Neural crest cell (in vitro differentiated cells): Measurements from ENCODE around the gene FLCN. TPM values are rescaled to one million over a fixed set of nuclear protein-coding genes. Genes with fewer than 3 reads are reported as not detected.

Experiments used
- DNase-seq: peaks from one replicate; pipeline ENCODE4 v3.0.0; 2021; ENCODE audit warnings: low read depth, mixed read lengths, low spot score
- H3K27ac Mint-ChIP-seq: one replicate; pipeline ENCODE4 v1.8.0; 2021; ENCODE audit warnings: mild to moderate bottlenecking, mixed read lengths; ENCODE audit not compliant: unreplicated experiment
- H3K27me3 Mint-ChIP-seq: 2 replicates; pipeline ENCODE4 v1.8.0; 2021; ENCODE audit warnings: low read depth, mild to moderate bottlenecking, mixed read lengths
- H3K36me3 Mint-ChIP-seq: 2 replicates; pipeline ENCODE4 v1.8.0; 2021; ENCODE audit warnings: low read depth, mild to moderate bottlenecking, mixed read lengths
- H3K4me1 Mint-ChIP-seq: 2 replicates; pipeline ENCODE4 v1.8.0; 2021; ENCODE audit warnings: mixed read lengths
- H3K4me3 Mint-ChIP-seq: one replicate; pipeline ENCODE4 v1.8.0; 2021; ENCODE audit warnings: mild to moderate bottlenecking, mixed read lengths
- H3K9me3 Mint-ChIP-seq: 2 replicates; pipeline ENCODE4 v1.8.0; 2021; ENCODE audit warnings: mixed read lengths
- CTCF ChIP-seq: fragments of 200-600 bp; sonication (generic); conservative IDR thresholded peaks from 2 replicates; pipeline ENCODE4 v1.5.0; 2021; ENCODE audit warnings: antibody characterized with exemption, mild to moderate bottlenecking
- total RNA-seq: library from RNA; stranded (reverse); gene quantifications from 2 replicates; pipeline ENCODE4 v1.2.1, GENCODE V29; 2021

The FLCN gene
- total RNA-seq, 1 donor from 2014 or later = 38.7 TPM

DNA sequence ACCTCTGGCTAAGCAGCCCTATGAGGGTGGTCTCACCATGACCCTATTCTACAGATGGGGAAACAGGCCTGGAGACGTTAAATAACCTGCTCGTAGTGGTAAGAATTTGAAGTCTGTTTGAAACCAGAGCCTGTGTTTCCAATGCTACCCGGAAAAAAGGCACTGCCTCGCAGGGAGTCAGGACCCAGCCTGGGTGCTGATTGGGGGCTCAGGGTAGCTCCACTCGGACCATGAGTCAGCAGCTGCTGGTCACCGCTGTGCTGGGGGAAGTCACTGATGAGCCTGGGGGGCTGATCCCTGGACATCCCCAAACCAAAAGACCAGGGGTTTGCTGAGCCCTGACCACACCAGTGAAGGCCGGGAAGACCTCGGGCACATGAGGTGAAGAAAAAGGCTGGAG lies 21.4 kb downstream of the FLCN start:
- H3K9me3 Mint-ChIP-seq = no peaks in the 10 kb centered on the region
- DNase-seq = no peak
- H3K4me1 Mint-ChIP-seq = no peaks in the 10 kb centered on the region
- H3K4me3 Mint-ChIP-seq = no peak overlapping the region
- peaks cover 14% of the 10 kb centered on the region for H3K36me3 Mint-ChIP-seq
- no peak for TF ChIP-seq CTCF
- no peaks in the 10 kb centered on the region for H3K27me3 Mint-ChIP-seq
- H3K27ac Mint-ChIP-seq = peak overlapping the region; percentile 57

GRCh38 chr17:17214646-17215436 lies 22.1 kb downstream of the FLCN start:
- no peak for TF ChIP-seq CTCF
- H3K4me1 Mint-ChIP-seq = no peaks in the 10 kb centered on the region
- H3K4me3 Mint-ChIP-seq = no peak overlapping the region
- peak overlapping the region; percentile 87 for H3K27ac Mint-ChIP-seq
- DNase-seq = no peak
- peaks cover 10% of the 10 kb centered on the region for H3K36me3 Mint-ChIP-seq
- H3K9me3 Mint-ChIP-seq = no peaks in the 10 kb centered on the region
- H3K27me3 Mint-ChIP-seq = no peaks in the 10 kb centered on the region

DNA sequence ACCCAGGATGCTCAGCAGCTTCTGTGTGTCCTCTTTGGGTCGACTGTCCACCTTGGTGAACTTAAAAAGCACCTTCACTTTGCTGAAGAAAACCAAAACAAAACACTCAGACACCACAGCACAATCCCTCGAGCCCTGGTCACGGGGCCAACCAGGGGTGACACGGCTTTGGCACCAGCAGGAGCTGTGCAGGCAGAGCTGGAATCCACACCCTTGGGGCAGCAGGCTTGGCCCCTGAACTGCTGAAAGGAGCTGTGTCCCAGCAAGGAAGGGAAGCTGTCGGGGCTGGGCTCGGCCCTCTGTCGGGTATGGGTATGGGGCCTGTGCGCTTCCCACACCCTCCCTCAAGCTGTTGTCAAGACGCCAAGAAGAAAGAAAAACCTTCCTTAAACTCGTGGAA lies 23.2 kb downstream of the FLCN start:
- no peak for TF ChIP-seq CTCF
- peaks cover 10% of the 10 kb centered on the region for H3K36me3 Mint-ChIP-seq
- DNase-seq = no peak

GRCh38 chr17:17207998-17208397 lies 29.0 kb downstream of the FLCN start:
- Mint-ChIP-seq H3K4me1 (peaks cover 8% of the 10 kb centered on the region), H3K27ac (no peak overlapping the region), H3K4me3 (no peak overlapping the region), H3K36me3 (no peaks in the 10 kb centered on the region), H3K9me3 (no peaks in the 10 kb centered on the region), H3K27me3 (no peaks in the 10 kb centered on the region)
- TF ChIP-seq CTCF = no peak
- no peak for DNase-seq

More for the DNA sequence above, 23.2 kb downstream of the FLCN start:
- no peak overlapping the region for H3K4me3 Mint-ChIP-seq
- no peak overlapping the region for H3K27ac Mint-ChIP-seq
- no peaks in the 10 kb centered on the region for H3K27me3 Mint-ChIP-seq
- H3K4me1 Mint-ChIP-seq = no peaks in the 10 kb centered on the region
- no peaks in the 10 kb centered on the region for H3K9me3 Mint-ChIP-seq

DNA sequence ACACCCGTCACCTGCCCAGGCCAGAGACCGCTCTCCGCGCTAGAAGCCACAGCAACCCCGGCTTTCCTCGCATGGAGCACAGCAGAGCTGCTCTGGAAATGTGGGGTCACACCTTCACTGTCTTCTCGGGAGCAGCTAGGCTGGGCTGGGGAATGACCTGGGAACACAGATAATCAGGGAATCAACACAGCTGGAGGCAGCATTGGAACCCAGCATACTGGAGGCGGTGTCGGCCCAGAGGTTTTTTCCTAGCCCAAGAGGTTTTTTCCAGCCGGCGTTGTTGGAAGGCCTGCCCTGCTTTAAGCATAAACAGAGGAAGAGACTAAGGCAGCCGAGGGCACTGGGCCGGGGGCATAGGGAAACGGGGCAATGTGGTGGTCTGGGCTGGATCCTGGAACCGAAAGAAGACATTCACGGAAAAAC lies 30.0 kb downstream of the FLCN start:
- TF ChIP-seq CTCF = no peak
- no peaks in the 10 kb centered on the region for H3K36me3 Mint-ChIP-seq

More for the DNA sequence above, 30.0 kb downstream of the FLCN start:
- Mint-ChIP-seq H3K4me3 (no peak overlapping the region), H3K27me3 (no peaks in the 10 kb centered on the region), H3K9me3 (no peaks in the 10 kb centered on the region), H3K4me1 (peaks cover 8% of the 10 kb centered on the region), H3K27ac (no peak overlapping the region)
- DNase-seq = no peak
